K562 (cell line): ENCODE measurements around the gene GRK4. TPM values are rescaled to one million over a fixed set of nuclear protein-coding genes. Genes with fewer than 3 reads are reported as not detected.

ENCODE experiments used
- polyA plus RNA-seq, 8 experiments: library from polyadenylated mRNA; depleted of rRNA in 4 of 8; stranded (reverse) in 5 of 8; unstranded in 3 of 8; fragments of >200 nt; fragmentation: Nextera tagmentation in 2 of 8; fragmentation: Illumina TruSeq in 1 of 8; extraction: Ambion mirVana in 2 of 8; extraction: Trizol in 1 of 8; gene quantifications; 2 replicates each; pipeline versions ENCODE4 v1.2.1 to v1.2.3, GENCODE V29; 2011 to 2014; ENCODE audit warnings: inconsistent platforms in 1 of 8, missing spikeins in 1 of 8
- small RNA-seq: library from RNA; depleted of rRNA; stranded (forward); fragments of <200 nt; gene quantifications from one replicate; pipeline ENCODE3, GENCODE V24; 2014
- total RNA-seq, 7 experiments: library from RNA; depleted of rRNA in 6 of 7; stranded (reverse); fragments of >200 nt in 6 of 7; fragmentation: Illumina TruSeq in 2 of 7; extraction: Trizol in 2 of 7; gene quantifications; 2 replicates each; pipeline versions ENCODE4 v1.2.1 to v1.2.3, GENCODE V29; 2011 to 2021; ENCODE audit warnings: low replicate concordance in 1 of 7

The GRK4 gene
- total and polyA plus RNA-seq, 9 of the 15 experiments (the other 6 are each of a cell fraction or from before 2014, with no cell fraction given): 1.1 to 4.8 (median 2.6) TPM

Small RNA genes lying within 50 kb of the gene (small RNA-seq; reads per million reads assigned to genes)
- gene RF02134: not detected
- not detected for gene RF02135
- gene RNU6-204P: not detected

Other genes starting within 250 kb of the GRK4 start
- 42.6 and 46.7 TPM in 2 replicates for gene TNIP2, start 207.2 kb upstream of the GRK4 start, total RNA-seq (2014; rRNA removed)
- gene TNIP2, start 207.2 kb upstream of the GRK4 start, total RNA-seq (2014; rRNA removed; fragmentation: Illumina TruSeq; extraction: Trizol): 11.6 and 13.1 TPM in 2 replicates
- gene TNIP2, start 207.2 kb upstream of the GRK4 start, total RNA-seq (2015; rRNA removed; fragmentation: Illumina TruSeq; extraction: Trizol): 19.5 and 21.9 TPM in 2 replicates
- 32.2 and 35.8 TPM in 2 replicates for gene TNIP2, start 207.2 kb upstream of the GRK4 start, total RNA-seq (2021)
- gene TNIP2, start 207.2 kb upstream of the GRK4 start, polyA plus RNA-seq (2011; rRNA removed): 17.5 and 21.8 TPM in 2 replicates
- 12.1 and 18.3 TPM in 2 replicates for gene TNIP2, start 207.2 kb upstream of the GRK4 start, polyA plus RNA-seq (2014; fragmentation: Illumina TruSeq; extraction: Trizol)
- gene TNIP2, start 207.2 kb upstream of the GRK4 start, polyA plus RNA-seq (2014; fragmentation: Nextera tagmentation; extraction: Ambion mirVana): 1 to 10 TPM in 1 of 2 experiments, under 1 TPM in 1; 0.61 to 1.1 TPM
- gene TNIP2, start 207.2 kb upstream of the GRK4 start, polyA plus RNA-seq (2014; rRNA removed): 38.1 and 38.2 TPM in 2 replicates
- 9.7 and 15.9 TPM in 2 replicates for gene SH3BP2, start 170.5 kb upstream of the GRK4 start, total RNA-seq (2014; rRNA removed)
- 3.7 and 3.9 TPM in 2 replicates for gene SH3BP2, start 170.5 kb upstream of the GRK4 start, total RNA-seq (2014; rRNA removed; fragmentation: Illumina TruSeq; extraction: Trizol)
- 3.5 and 5.6 TPM in 2 replicates for gene SH3BP2, start 170.5 kb upstream of the GRK4 start, total RNA-seq (2015; rRNA removed; fragmentation: Illumina TruSeq; extraction: Trizol)
- 10.8 and 16.0 TPM in 2 replicates for gene SH3BP2, start 170.5 kb upstream of the GRK4 start, total RNA-seq (2021)
- gene SH3BP2, start 170.5 kb upstream of the GRK4 start, polyA plus RNA-seq (2011; rRNA removed): 9.6 and 13.9 TPM in 2 replicates
- 5.1 and 10.9 TPM in 2 replicates for gene SH3BP2, start 170.5 kb upstream of the GRK4 start, polyA plus RNA-seq (2014; fragmentation: Illumina TruSeq; extraction: Trizol)
- gene SH3BP2, start 170.5 kb upstream of the GRK4 start, polyA plus RNA-seq (2014; fragmentation: Nextera tagmentation; extraction: Ambion mirVana): under 1 TPM; 0.34 to 0.72 TPM
- 14.2 and 17.6 TPM in 2 replicates for gene SH3BP2, start 170.5 kb upstream of the GRK4 start, polyA plus RNA-seq (2014; rRNA removed)
- 104 and 140 TPM in 2 replicates for gene ADD1, start 119.7 kb upstream of the GRK4 start, total RNA-seq (2014; rRNA removed)
- gene ADD1, start 119.7 kb upstream of the GRK4 start, total RNA-seq (2014; rRNA removed; fragmentation: Illumina TruSeq; extraction: Trizol): 67.1 and 80.8 TPM in 2 replicates
- gene ADD1, start 119.7 kb upstream of the GRK4 start, total RNA-seq (2015; rRNA removed; fragmentation: Illumina TruSeq; extraction: Trizol): 74.0 and 76.9 TPM in 2 replicates
- gene ADD1, start 119.7 kb upstream of the GRK4 start, total RNA-seq (2021): 145 and 153 TPM in 2 replicates
- 72.4 and 77.0 TPM in 2 replicates for gene ADD1, start 119.7 kb upstream of the GRK4 start, polyA plus RNA-seq (2011; rRNA removed)
- 99.7 and 110 TPM in 2 replicates for gene ADD1, start 119.7 kb upstream of the GRK4 start, polyA plus RNA-seq (2014; fragmentation: Illumina TruSeq; extraction: Trizol)
- gene ADD1, start 119.7 kb upstream of the GRK4 start, polyA plus RNA-seq (2014; fragmentation: Nextera tagmentation; extraction: Ambion mirVana): 10 to 100 TPM; 17.5 to 20.7 TPM
- 87.7 and 121 TPM in 2 replicates for gene ADD1, start 119.7 kb upstream of the GRK4 start, polyA plus RNA-seq (2014; rRNA removed)
- 50.9 and 56.1 TPM in 2 replicates for gene NOP14, start 165 bp upstream of the GRK4 start, total RNA-seq (2014; rRNA removed)
- gene NOP14, start 165 bp upstream of the GRK4 start, total RNA-seq (2014; rRNA removed; fragmentation: Illumina TruSeq; extraction: Trizol): 53.8 and 55.0 TPM in 2 replicates
- 61.1 and 61.7 TPM in 2 replicates for gene NOP14, start 165 bp upstream of the GRK4 start, total RNA-seq (2015; rRNA removed; fragmentation: Illumina TruSeq; extraction: Trizol)
- 69.8 and 76.0 TPM in 2 replicates for gene NOP14, start 165 bp upstream of the GRK4 start, total RNA-seq (2021)
- 13.4 and 15.2 TPM in 2 replicates for gene NOP14, start 165 bp upstream of the GRK4 start, polyA plus RNA-seq (2011; rRNA removed)
- gene NOP14, start 165 bp upstream of the GRK4 start, polyA plus RNA-seq (2014; fragmentation: Illumina TruSeq; extraction: Trizol): 62.1 and 62.4 TPM in 2 replicates
- gene NOP14, start 165 bp upstream of the GRK4 start, polyA plus RNA-seq (2014; fragmentation: Nextera tagmentation; extraction: Ambion mirVana): 10 to 100 TPM; 12.7 to 12.9 TPM
- gene NOP14, start 165 bp upstream of the GRK4 start, polyA plus RNA-seq (2014; rRNA removed): 30.1 and 33.3 TPM in 2 replicates
- gene HTT-AS, start 111.0 kb downstream of the GRK4 start, total RNA-seq (2014; rRNA removed): not detected in 2 replicates
- gene HTT-AS, start 111.0 kb downstream of the GRK4 start, total RNA-seq (2014; rRNA removed; fragmentation: Illumina TruSeq; extraction: Trizol): not detected in 2 replicates
- not detected in 2 replicates for gene HTT-AS, start 111.0 kb downstream of the GRK4 start, total RNA-seq (2015; rRNA removed; fragmentation: Illumina TruSeq; extraction: Trizol)
- gene HTT-AS, start 111.0 kb downstream of the GRK4 start, total RNA-seq (2021): not detected in 2 replicates
- gene HTT-AS, start 111.0 kb downstream of the GRK4 start, polyA plus RNA-seq (2011; rRNA removed): not detected in 2 replicates
- not detected in 2 replicates for gene HTT-AS, start 111.0 kb downstream of the GRK4 start, polyA plus RNA-seq (2014; fragmentation: Illumina TruSeq; extraction: Trizol)
- not detected for gene HTT-AS, start 111.0 kb downstream of the GRK4 start, polyA plus RNA-seq (2014; fragmentation: Nextera tagmentation; extraction: Ambion mirVana)
- not detected in 2 replicates for gene HTT-AS, start 111.0 kb downstream of the GRK4 start, polyA plus RNA-seq (2014; rRNA removed)
- 13.3 and 19.2 TPM in 2 replicates for gene HTT, start 111.1 kb downstream of the GRK4 start, total RNA-seq (2014; rRNA removed)
- 14.7 and 16.3 TPM in 2 replicates for gene HTT, start 111.1 kb downstream of the GRK4 start, total RNA-seq (2014; rRNA removed; fragmentation: Illumina TruSeq; extraction: Trizol)
- gene HTT, start 111.1 kb downstream of the GRK4 start, total RNA-seq (2015; rRNA removed; fragmentation: Illumina TruSeq; extraction: Trizol): 14.5 and 16.4 TPM in 2 replicates
- gene HTT, start 111.1 kb downstream of the GRK4 start, total RNA-seq (2021): 26.6 and 31.6 TPM in 2 replicates
- gene HTT, start 111.1 kb downstream of the GRK4 start, polyA plus RNA-seq (2011; rRNA removed): 14.7 and 15.3 TPM in 2 replicates
- gene HTT, start 111.1 kb downstream of the GRK4 start, polyA plus RNA-seq (2014; fragmentation: Illumina TruSeq; extraction: Trizol): 22.2 and 23.3 TPM in 2 replicates
- under 1 TPM; 0.66 to 0.97 TPM for gene HTT, start 111.1 kb downstream of the GRK4 start, polyA plus RNA-seq (2014; fragmentation: Nextera tagmentation; extraction: Ambion mirVana)
- gene HTT, start 111.1 kb downstream of the GRK4 start, polyA plus RNA-seq (2014; rRNA removed): 12.6 and 19.9 TPM in 2 replicates